NCI-H524 (cell line): ENCODE data around the gene PFKFB3.

Experiments
- DNase-seq, 2 experiments: peaks; one replicate each; lab custom pipeline; 2025; lab: John Stamatoyannopoulos, UW

Gene PFKFB3

DNA sequence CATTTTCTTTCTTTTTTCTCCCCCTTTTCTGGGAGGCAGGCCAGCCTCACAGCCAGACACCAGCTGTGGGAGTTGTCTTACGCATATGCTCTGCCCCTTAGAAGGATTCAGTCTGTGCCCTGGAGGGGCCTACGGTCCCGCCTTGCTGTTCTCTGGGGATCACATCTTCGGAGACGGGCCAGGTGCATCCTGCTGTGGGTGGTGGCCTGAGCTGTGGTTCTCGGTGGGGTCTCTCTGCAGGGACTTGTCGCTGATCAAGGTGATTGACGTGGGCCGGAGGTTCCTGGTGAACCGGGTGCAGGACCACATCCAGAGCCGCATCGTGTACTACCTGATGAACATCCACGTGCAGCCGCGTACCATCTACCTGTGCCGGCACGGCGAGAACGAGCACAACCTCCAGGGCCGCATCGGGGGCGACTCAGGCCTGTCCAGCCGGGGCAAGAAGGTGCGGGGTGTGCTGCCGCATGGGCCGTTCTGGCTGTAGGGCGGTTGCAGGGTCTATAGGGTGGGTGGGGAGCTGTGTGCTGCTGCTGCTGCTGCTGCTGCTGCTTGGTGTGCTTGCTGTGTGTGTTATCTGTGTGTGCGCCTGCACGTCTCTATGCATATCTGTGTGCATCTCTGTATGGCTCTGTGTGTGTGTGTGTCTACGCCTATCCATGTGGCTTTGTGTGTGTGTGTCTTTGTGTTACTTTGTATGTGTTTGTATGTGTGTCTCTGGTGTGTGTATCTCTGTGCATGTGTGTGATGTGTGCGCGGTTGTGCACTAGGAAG is 17.9 kb downstream of the PFKFB3 start:
- no peak for DNase-seq

DNA sequence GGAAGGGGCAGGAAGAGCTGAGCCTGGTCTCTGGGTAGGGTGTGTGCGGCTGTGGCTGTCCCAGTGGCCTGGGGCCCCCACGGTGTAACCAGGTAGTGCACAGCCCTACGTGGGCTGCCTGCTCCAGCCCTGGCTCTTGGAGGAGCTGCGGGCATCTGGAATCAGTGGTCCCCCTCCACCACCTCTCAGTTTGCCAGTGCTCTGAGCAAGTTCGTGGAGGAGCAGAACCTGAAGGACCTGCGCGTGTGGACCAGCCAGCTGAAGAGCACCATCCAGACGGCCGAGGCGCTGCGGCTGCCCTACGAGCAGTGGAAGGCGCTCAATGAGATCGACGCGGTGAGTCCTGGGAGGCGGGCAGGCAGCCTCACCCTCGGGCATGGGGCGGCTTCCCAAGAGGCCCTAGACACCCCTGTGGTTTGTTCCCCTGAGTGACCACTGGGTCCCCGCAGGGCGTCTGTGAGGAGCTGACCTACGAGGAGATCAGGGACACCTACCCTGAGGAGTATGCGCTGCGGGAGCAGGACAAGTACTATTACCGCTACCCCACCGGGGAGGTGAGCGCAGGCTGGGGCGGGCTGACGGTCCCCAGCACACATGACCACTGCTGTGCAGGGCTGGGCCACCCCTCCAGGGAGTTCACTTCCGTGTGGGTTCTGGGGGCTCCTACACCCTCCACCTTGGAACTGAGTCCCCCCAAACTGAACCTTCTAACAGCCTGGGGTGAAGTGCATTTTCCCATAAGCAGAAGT is 18.6 kb downstream of the PFKFB3 start:
- no peak for DNase-seq

DNA sequence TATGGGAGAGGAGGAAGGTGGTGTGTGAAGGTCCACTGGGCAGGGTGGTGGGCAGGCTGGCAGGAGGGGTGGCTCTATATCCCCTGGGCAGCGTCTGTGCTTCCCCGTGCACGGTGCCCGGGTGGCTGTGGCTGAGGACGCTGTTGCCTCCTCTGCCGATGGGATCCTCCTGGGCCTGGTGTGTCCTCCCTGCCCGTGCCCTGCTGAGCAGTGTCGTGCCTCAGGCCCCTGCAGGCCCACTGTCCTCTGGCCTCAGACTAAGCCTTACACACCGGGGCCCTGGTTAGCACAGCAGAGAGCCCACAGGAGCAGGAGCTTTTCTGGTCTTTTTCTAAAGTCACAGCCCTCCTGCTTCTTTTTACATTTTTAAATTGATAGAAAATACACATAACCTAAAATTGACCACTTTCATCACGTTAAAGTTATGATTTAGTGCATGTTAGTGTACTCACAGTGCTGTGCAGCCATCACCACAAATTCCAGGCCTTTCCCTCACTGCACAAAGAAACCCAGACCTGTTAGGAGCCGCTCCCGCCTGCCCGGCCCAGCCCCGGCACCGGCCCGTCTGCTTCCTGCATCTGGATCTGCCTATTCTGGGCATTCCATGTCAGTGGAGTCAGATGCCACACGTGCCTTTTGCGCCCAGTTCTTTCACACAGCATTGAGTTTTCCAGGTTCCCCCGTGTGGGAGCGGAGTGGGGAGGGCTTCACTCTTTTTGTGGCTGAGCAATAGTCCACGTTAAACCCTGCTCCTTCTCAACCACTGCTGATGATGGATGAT is 19.4 kb downstream of the PFKFB3 start:
- no peak for DNase-seq

DNA sequence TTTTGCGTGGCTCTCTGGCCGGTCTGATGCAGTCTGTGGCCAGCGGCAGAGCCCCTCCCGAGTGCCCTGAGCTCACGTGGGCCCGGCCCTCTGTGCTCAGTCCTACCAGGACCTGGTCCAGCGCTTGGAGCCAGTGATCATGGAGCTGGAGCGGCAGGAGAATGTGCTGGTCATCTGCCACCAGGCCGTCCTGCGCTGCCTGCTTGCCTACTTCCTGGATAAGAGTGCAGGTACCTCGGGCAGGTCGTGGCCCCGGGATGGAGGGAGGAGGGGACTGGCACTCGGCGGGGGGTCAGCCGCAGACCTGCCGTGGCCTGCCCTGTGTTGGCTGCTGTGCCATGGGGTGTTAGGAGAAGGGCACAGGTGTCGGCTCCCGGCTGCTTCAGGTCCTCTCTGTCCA is 20.0 kb downstream of the PFKFB3 start:
- DNase-seq = no peak

DNA sequence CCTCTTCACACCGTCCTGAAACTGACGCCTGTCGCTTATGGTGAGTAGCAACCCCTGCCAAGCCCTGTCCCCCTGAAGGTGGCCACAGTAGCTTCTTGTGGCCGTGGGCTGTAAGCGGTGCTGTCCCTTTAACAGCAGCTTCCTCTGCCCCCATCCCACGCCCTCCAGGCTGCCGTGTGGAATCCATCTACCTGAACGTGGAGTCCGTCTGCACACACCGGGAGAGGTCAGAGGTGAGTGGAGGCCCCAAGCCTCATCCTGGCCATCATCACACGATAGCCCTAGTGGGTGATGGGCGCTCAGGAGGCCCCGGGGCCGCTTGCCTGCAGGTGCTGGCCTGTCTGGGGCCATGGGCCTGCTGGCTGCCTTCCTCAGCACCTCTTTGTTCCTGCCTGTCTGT is 21.2 kb downstream of the PFKFB3 start:
- no peak for DNase-seq

DNA sequence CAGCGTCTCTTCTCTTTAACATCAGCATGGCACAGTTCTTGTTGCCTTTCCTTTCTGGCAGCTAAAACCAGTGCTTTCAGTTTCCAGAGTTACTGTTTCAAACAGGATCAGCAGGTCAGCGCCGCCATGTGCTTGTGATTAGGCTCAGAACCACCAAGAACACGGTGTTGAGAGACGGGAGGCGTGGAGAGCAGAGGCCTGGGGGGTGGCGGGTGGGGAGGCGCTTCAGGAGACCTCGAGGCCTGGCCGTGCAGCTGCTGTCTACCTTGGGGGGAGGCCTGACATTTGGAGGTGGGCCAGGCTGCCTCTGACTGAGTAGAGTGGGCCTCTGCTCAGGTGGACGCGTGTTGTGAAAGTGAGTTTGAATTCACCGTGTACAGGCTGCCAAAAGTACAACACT is 22.0 kb downstream of the PFKFB3 start:
- DNase-seq = no peak

DNA sequence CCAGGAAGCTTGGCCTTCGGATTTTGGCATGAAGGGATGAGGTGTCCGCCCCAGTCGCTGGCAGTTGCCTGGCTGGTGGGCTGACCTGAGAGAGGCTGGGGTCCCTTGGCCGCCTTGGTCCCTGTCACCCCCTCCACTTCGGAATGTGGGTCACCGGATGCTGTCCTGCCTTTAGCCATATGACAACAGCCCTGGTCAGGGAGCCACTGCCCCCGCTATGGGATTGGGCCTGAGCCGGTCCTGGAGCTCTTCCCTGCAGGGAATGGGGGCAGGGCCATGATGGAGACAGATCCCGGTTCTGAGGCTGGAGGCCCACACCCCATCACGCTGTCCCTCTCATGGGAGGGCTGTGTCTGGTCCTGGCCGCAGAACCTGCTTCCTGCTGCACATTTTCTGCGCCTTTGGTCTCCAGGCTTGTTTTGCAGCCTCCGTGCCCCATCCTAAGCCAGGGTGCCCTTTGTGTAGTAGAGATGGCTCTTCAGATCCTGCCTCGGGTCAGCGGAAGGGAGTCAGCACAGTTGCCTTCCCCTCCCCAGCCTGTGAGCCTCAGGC is 22.6 kb downstream of the PFKFB3 start:
- no peak for DNase-seq

DNA sequence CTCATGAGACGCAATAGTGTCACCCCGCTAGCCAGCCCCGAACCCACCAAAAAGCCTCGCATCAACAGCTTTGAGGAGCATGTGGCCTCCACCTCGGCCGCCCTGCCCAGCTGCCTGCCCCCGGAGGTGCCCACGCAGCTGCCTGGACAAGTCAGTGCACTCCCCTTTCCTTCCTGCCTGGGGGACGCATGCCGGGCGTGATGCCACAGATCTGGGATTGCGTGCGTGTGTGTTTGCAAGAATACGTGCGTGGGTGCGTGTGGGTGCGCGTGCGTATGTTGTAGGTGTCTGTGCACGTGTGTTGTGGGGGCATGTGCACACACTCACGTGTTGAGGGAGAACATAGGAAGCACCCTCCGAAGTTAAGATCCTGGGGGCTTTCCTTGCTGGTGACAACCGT is 23.5 kb downstream of the PFKFB3 start:
- no peak for DNase-seq

DNA sequence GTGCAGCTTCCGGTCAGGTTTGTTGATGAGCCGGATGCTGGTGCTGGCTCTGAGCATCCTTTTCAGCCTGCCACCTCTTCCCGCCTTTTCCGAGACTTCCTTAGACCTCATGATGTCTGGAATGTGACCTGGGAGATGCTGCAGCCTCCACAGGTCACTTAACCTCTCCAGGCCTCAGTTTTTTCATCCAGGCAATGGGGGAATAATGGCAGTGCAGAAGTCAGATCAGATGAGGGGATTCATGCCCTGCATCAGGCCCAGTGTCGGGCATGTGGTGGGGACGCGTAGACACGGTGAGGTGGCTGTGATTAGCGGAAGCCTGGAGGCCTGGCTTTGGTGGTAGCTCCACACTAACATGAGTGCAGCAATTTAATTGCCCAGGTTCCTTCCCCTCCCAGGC is 24.6 kb downstream of the PFKFB3 start:
- no peak for DNase-seq

DNA sequence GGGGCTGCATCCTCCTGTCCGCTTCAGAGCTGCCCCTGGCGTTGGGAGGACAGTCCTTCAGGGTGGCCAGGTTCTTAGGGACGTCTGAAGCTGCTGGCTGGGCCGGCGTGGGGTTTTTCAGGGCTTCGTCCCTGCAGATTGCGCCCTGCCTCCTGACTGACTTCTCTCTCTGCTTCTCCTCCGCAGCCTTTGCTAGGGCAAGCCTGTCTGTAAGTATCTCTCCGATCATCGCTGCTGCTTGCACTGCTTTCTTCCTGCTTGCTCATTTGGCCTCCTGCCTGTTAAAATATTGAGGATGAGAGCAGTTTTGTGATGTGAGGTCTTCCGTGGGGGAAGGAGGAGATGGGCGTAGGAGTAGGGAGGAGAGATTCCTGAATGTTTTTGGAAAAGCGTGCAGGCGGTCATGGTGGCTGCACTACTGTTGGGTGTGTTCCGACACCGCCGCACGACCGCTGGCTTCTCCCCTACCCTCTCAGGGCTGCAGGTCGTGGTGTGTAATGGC is 25.3 kb downstream of the PFKFB3 start:
- no peak for DNase-seq

DNA sequence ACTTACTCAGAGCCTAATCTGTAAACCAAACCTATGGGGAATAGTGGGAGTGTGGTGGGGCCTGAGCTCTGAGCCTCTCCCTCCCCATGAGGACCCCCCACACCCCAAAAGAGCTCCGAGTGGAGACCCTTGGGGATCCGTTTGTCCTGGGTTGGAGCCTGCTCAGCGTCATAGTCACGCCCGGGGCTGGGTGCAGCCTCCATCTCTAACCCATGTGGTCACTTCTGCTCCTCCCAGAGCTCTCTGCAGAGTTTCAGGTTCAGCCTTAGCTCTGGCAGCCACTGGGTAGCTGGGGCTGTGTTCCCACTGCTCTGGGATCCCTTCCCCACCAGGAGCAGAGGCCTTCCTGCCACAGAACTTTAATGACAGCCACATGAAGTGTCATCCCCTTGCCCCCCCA is 25.9 kb downstream of the PFKFB3 start:
- DNase-seq = no peak

DNA sequence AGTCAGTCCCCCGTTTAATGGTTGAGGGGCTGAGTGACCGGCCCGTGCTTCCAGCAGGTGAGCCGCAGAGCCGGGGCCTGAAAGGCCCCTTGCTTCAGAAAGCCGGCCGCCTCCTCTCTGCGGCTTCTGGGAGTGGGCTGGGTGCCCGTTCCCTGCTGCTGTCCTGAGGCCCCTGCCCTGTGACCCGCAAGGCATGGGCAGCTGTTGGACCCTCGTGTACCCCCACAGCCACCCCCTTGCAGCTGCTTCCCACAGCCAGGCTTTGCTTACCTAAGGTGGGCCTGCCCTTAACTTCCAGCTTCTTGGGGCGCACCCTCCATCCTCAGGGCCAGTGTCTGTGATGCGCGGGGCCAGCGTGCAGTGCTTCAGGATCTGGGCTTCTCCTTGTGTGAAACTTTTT is 26.6 kb downstream of the PFKFB3 start:
- DNase-seq = no peak

DNA sequence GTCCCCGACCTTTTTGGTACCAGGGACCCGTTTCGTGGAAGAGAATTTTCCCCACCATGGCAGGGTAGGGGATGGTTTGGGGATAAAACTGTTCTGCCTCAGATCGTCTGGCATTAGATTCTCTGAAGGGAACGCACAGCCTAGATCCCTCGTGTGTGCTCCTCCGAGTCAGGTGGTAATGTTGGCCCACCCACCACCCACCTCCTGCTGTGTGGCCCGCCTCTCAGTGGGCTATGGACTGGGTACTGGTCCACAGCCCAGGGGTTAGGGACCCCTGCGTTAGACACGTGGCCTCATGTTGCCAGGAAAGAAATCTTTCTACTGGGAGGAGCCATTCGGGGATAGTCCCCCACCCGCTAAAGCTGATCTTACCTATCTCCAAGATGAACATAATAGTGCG is 27.0 kb downstream of the PFKFB3 start:
- DNase-seq = no peak

DNA sequence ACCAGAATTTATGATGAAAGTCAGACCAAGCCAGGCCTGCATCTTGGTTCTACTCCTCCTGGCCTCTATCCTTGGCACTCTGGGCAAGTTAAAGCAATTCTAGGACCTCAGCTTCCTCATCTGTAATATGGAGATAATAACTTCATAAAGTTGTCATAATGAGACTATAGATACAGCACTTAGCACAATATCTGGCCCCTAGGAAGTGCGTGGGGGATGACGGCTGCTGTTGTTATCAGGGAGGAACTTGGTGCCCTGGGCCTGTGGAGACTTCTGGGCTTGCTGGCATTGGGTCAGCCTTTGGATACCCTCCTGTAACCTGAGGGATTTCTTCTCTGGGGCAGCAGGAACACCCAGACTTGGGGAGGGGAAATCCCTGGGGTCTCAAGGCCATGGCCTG is 27.6 kb downstream of the PFKFB3 start:
- no peak for DNase-seq

DNA sequence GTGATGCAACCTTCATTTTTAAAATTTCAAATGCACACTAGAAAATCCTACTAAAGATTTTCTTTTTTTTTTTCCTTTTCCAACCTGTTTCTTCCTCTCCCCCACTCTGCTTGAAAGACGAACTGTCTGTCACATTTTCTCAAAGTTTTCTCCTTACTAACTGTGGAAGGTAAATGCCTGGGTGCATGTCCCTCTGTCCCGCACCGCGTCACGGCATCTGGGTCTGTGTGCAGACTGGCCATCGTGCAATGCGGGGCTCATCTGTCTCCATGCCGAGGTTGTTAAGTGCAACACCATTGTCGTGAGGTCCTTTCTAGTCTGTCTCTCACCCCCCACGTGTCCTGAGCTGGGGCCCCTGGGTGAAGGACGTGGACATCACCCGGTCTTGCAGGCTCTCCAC is 28.4 kb downstream of the PFKFB3 start:
- DNase-seq = no peak

DNA sequence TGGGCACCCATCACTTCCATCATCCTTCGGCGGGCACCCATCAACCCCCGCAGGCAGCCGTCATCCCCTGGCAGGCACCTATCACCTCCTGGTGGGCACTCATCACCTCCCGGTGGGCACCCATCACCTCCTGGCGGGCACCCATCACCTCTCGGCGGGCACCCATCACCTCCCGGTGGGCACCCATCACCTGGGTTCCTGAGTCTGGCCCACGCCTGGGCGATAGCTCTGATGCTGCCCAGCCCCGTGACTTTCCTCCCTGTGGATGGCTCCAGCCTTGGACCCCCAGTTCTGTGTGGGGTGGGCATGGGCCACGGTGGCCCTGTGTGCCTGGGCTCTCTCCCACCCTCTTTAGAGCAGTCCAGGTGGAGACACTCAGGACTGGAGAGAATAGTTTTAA is 29.0 kb downstream of the PFKFB3 start:
- DNase-seq = no peak

DNA sequence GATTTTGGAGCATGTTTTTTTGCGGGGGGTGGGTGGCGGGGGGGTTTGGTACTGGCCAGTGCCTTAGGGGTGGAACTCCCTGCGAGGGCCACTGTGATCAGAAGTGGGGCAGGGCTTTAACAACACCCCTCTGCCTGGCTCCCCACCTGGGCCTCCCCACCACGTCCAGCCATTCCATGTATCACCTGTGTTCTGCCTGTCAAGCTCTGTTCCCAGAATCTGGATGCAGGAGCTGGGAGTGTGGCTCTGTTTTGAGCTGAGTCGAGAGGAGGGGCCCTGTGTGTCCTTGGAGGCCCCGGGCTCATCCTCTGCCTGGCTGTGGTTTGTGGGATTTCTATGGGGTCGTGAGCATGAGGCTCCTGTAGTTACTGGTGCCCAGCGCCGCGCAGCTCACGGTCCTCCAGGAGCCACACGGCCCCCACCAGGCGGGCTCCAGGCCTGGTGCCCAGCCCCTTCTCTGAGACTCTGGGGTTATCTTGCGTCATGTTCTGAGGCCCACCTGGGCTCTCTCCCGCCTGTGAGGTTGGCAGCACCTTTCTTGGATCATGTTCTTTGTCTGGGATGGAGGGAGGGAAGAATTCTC is 29.6 kb downstream of the PFKFB3 start:
- DNase-seq = no peak

DNA sequence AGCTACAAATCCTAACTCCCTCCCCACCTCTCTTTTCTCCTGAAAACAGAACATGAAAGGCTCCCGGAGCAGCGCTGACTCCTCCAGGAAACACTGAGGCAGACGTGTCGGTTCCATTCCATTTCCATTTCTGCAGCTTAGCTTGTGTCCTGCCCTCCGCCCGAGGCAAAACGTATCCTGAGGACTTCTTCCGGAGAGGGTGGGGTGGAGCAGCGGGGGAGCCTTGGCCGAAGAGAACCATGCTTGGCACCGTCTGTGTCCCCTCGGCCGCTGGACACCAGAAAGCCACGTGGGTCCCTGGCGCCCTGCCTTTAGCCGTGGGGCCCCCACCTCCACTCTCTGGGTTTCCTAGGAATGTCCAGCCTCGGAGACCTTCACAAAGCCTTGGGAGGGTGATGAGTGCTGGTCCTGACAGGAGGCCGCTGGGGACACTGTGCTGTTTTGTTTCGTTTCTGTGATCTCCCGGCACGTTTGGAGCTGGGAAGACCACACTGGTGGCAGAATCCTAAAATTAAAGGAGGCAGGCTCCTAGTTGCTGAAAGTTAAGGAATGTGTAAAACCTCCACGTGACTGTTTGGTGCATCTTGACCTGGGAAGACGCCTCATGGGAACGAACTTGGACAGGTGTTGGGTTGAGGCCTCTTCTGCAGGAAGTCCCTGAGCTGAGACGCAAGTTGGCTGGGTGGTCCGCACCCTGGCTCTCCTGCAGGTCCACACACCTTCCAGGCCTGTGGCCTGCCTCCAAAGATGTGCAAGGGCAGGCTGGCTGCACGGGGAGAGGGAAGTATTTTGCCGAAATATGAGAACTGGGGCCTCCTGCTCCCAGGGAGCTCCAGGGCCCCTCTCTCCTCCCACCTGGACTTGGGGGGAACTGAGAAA is 30.4 kb downstream of the PFKFB3 start:
- DNase-seq = no peak

DNA sequence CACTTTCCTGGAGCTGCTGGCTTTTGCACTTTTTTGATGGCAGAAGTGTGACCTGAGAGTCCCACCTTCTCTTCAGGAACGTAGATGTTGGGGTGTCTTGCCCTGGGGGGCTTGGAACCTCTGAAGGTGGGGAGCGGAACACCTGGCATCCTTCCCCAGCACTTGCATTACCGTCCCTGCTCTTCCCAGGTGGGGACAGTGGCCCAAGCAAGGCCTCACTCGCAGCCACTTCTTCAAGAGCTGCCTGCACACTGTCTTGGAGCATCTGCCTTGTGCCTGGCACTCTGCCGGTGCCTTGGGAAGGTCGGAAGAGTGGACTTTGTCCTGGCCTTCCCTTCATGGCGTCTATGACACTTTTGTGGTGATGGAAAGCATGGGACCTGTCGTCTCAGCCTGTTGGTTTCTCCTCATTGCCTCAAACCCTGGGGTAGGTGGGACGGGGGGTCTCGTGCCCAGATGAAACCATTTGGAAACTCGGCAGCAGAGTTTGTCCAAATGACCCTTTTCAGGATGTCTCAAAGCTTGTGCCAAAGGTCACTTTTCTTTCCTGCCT is 31.1 kb downstream of the PFKFB3 start:
- no peak for DNase-seq

DNA sequence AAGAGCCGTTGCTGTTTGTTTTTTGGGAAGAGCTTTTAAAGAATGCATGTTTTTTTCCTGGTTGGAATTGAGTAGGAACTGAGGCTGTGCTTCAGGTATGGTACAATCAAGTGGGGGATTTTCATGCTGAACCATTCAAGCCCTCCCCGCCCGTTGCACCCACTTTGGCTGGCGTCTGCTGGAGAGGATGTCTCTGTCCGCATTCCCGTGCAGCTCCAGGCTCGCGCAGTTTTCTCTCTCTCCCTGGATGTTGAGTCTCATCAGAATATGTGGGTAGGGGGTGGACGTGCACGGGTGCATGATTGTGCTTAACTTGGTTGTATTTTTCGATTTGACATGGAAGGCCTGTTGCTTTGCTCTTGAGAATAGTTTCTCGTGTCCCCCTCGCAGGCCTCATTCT is 31.6 kb downstream of the PFKFB3 start:
- no peak for DNase-seq
